SK-N-SH treated with all-trans-retinoic acid at 6 μM for 48 hours (cell line): ENCODE results near the gene RNF26.

Source experiments
- ARNTL ChIP-seq: fragments of 450-650 bp; formaldehyde crosslinking; IDR thresholded peaks from 2 replicates; pipeline ENCODE4 v1.5.0; 2020; ENCODE audit warnings: low read depth, mild to moderate bottlenecking, moderate library complexity, borderline replicate concordance
- BACH2 ChIP-seq: fragments of 250-450 bp; sonication (Bioruptor Pico); IDR thresholded peaks from 2 replicates; pipeline ENCODE4 v1.9.0; 2021; ENCODE audit warnings: mild to moderate bottlenecking, borderline replicate concordance
- GLIS3 ChIP-seq: fragments of 250-450 bp; sonication (Bioruptor Pico); IDR thresholded peaks from 2 replicates; pipeline ENCODE4 v1.5.0; 2020; ENCODE audit warnings: mild to moderate bottlenecking, moderate library complexity
- PATZ1 ChIP-seq: fragments of 250-450 bp; sonication (Bioruptor Pico); IDR thresholded peaks from 2 replicates; pipeline ENCODE4 v1.8.0; 2020; ENCODE audit warnings: mild to moderate bottlenecking, moderate library complexity, borderline replicate concordance
- SNAI2 ChIP-seq: fragments of 250-450 bp; sonication (Bioruptor Pico); IDR thresholded peaks from 2 replicates; pipeline ENCODE4 v1.5.0; 2020; ENCODE audit warnings: mild to moderate bottlenecking, moderate library complexity
- ZFP3 ChIP-seq: fragments of 250-450 bp; sonication (Bioruptor Pico); IDR thresholded peaks from 2 replicates; pipeline ENCODE4 v1.5.0; 2020; ENCODE audit warnings: mild to moderate bottlenecking, moderate library complexity
- ZFP30 ChIP-seq: fragments of 450-650 bp; formaldehyde crosslinking; IDR thresholded peaks from 2 replicates; pipeline ENCODE4 v1.5.0; 2022; ENCODE audit warnings: mild to moderate bottlenecking, moderate library complexity

GRCh38 chr11:119384332-119384731 lies 50.0 kb downstream of the RNF26 start:
- no peak for TF ChIP-seq ZFP30
- TF ChIP-seq BACH2 (CRISPR knock-in tag) = no peak
- TF ChIP-seq SNAI2 = no peak
- TF ChIP-seq ZFP3 (CRISPR knock-in tag) = no peak
- no peak for TF ChIP-seq PATZ1 (CRISPR knock-in tag)
- TF ChIP-seq ARNTL = no peak
- TF ChIP-seq GLIS3 (CRISPR knock-in tag) = no peak
